ENCODE data around the gene TTYH3.

DNA sequence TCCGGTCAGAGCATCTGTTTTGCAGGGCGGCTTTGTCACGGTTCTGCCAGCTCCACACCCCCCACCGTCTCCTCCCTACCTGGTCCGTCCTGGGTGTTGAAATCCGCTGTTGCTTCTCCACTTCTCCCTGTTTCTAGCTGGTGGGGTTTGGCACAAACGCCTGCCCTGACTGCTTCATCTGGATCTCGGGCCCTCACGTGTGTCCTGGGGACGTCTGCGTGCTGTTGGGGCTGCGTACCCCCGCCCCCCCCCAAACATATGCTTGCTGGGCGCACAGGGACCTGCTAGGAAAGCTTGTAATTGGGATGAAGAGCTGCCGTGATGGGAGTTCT is 67.5 kb downstream of the TTYH3 start:
- TF ChIP-seq, protein P1, sequence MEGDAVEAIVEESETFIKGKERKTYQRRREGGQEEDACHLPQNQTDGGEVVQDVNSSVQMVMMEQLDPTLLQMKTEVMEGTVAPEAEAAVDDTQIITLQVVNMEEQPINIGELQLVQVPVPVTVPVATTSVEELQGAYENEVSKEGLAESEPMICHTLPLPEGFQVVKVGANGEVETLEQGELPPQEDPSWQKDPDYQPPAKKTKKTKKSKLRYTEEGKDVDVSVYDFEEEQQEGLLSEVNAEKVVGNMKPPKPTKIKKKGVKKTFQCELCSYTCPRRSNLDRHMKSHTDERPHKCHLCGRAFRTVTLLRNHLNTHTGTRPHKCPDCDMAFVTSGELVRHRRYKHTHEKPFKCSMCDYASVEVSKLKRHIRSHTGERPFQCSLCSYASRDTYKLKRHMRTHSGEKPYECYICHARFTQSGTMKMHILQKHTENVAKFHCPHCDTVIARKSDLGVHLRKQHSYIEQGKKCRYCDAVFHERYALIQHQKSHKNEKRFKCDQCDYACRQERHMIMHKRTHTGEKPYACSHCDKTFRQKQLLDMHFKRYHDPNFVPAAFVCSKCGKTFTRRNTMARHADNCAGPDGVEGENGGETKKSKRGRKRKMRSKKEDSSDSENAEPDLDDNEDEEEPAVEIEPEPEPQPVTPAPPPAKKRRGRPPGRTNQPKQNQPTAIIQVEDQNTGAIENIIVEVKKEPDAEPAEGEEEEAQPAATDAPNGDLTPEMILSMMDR (IDR thresholded peaks at IDR 0.05 in 8 of 11, conservative IDR thresholded peaks at IDR 0.05 in 3 of 11) = no peak
- TF ChIP-seq POLR2A (IDR thresholded peaks at IDR 0.05) = no peak
- TF ChIP-seq POLR2AphosphoS5 (IDR thresholded peaks at IDR 0.05) = no peak

All from spleen (tissue), 7 donors.